Measurements from ENCODE around the gene SPTLC3.

DNA sequence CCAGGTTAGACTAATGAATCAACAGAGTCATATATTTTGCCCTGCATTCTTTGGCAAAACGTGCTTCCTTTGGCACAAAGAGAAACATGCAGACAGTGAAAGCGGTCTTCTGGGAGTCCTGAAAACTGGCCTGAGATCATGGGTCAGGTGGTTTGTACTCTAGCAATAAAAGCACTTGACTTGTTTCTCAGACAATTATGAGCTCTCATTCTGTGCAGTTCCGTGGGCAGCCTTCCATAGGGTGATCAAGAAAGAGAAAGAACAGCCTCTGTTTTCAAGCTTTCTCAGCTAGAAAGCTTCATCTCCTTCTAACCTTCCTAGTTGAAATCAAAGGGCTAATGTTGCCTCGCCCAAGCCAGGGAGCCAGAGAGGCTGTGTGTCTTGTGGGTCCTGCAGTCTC lies 149.6 kb downstream of the SPTLC3 start:
- TF ChIP-seq, protein P1, sequence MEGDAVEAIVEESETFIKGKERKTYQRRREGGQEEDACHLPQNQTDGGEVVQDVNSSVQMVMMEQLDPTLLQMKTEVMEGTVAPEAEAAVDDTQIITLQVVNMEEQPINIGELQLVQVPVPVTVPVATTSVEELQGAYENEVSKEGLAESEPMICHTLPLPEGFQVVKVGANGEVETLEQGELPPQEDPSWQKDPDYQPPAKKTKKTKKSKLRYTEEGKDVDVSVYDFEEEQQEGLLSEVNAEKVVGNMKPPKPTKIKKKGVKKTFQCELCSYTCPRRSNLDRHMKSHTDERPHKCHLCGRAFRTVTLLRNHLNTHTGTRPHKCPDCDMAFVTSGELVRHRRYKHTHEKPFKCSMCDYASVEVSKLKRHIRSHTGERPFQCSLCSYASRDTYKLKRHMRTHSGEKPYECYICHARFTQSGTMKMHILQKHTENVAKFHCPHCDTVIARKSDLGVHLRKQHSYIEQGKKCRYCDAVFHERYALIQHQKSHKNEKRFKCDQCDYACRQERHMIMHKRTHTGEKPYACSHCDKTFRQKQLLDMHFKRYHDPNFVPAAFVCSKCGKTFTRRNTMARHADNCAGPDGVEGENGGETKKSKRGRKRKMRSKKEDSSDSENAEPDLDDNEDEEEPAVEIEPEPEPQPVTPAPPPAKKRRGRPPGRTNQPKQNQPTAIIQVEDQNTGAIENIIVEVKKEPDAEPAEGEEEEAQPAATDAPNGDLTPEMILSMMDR (IDR thresholded peaks at IDR 0.05; ENCODE audit: poor library complexity, severe bottlenecking), result no peak
- TF ChIP-seq RAD21 (conservative IDR thresholded peaks at IDR 0.05) (no peak), EP300 (conservative IDR thresholded peaks at IDR 0.05; ENCODE audit: poor library complexity, severe bottlenecking) (no peak), POLR2AphosphoS5 (IDR thresholded peaks at IDR 0.05) (no peak)

All from neural cell (in vitro differentiated cells).